Measurements from ENCODE around the gene ALG14. TPM values are rescaled to one million over a fixed set of nuclear protein-coding genes. Genes with fewer than 3 reads are reported as not detected.

ALG14 gene
- total RNA-seq, 1 donor from 2014 or later, result 5.5 TPM

DNA sequence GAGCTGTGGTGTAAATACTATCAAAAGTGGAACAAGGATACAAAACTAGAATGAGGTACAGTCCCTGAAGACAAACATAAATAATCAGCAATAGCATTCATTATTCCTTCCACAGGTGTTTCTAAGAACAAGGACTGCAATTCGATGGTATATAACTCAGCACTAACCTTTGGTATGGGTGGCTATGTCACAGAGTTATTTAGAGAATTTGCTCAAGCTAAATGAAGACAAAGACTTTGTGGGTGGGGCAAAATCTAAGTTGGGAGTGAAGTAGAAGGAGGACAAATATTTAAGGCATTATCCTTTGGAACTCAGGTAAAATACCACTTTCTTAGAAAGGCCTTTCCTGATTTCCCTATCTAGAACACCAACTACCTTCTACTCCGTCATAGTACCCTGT lies 94.3 kb downstream of the ALG14 start:
- no peak overlapping the region for H3K4me3 Mint-ChIP-seq (ENCODE audit: unreplicated experiment)
- H3K9me3 Mint-ChIP-seq (ENCODE audit: unreplicated experiment), result no peaks in the 10 kb centered on the region
- TF ChIP-seq, protein P1, sequence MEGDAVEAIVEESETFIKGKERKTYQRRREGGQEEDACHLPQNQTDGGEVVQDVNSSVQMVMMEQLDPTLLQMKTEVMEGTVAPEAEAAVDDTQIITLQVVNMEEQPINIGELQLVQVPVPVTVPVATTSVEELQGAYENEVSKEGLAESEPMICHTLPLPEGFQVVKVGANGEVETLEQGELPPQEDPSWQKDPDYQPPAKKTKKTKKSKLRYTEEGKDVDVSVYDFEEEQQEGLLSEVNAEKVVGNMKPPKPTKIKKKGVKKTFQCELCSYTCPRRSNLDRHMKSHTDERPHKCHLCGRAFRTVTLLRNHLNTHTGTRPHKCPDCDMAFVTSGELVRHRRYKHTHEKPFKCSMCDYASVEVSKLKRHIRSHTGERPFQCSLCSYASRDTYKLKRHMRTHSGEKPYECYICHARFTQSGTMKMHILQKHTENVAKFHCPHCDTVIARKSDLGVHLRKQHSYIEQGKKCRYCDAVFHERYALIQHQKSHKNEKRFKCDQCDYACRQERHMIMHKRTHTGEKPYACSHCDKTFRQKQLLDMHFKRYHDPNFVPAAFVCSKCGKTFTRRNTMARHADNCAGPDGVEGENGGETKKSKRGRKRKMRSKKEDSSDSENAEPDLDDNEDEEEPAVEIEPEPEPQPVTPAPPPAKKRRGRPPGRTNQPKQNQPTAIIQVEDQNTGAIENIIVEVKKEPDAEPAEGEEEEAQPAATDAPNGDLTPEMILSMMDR (IDR thresholded peaks at IDR 0.05), result no peak
- no peak overlapping the region for H3K27ac Mint-ChIP-seq (ENCODE audit: unreplicated experiment)
- no peaks in the 10 kb centered on the region for H3K36me3 Mint-ChIP-seq (ENCODE audit: unreplicated experiment)
- no peak for DNase-seq (ENCODE audit: extremely low spot score, unreplicated experiment)
- H3K4me1 Mint-ChIP-seq (ENCODE audit: unreplicated experiment), result peaks cover 36% of the 10 kb centered on the region
- H3K27me3 Mint-ChIP-seq (ENCODE audit: unreplicated experiment), result no peaks in the 10 kb centered on the region

DNA sequence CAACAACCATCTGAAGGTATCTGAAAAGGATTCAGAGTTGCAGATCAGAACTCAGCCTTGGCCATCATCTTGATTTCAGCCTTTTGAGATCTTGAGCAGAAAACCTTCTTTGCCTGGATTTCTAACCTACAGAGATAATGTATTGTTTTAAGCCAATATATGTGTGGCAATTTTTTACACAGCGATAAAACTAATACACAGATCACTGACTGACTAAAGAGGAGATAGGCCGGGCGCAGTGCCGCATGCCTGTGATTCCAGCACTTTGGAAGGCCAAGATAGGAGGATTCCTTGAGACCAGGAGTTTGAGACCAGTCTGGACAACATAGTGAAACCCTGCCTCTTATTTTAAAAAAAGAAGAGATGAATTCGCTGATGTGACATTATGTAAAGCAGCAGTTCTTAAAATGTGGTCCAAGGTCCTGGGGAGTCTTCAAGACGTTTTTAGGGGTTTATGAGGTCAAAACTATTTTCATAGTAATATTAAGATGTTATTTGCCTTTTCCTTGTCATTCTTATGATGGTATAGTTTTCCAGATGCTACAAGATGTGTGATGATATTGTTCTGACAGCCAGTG lies 95.7 kb downstream of the ALG14 start:
- Mint-ChIP-seq H3K4me1 (ENCODE audit: unreplicated experiment) (peaks cover 31% of the 10 kb centered on the region), H3K36me3 (ENCODE audit: unreplicated experiment) (no peaks in the 10 kb centered on the region), H3K4me3 (ENCODE audit: unreplicated experiment) (no peak overlapping the region), H3K27ac (ENCODE audit: unreplicated experiment) (no peak overlapping the region), H3K9me3 (ENCODE audit: unreplicated experiment) (no peaks in the 10 kb centered on the region), H3K27me3 (ENCODE audit: unreplicated experiment) (no peaks in the 10 kb centered on the region)
- TF ChIP-seq, protein P1 (IDR thresholded peaks at IDR 0.05), result no peak
- no peak for DNase-seq (ENCODE audit: extremely low spot score, unreplicated experiment)

GRCh38 chr1:94974824-94975223 lies 97.9 kb downstream of the ALG14 start:
- peaks cover 39% of the 10 kb centered on the region for H3K4me1 Mint-ChIP-seq (ENCODE audit: unreplicated experiment)
- TF ChIP-seq, protein P1 (IDR thresholded peaks at IDR 0.05), result no peak
- no peak overlapping the region for H3K4me3 Mint-ChIP-seq (ENCODE audit: unreplicated experiment)
- H3K27ac Mint-ChIP-seq (ENCODE audit: unreplicated experiment), result peak overlapping the region; percentile 4
- H3K9me3 Mint-ChIP-seq (ENCODE audit: unreplicated experiment), result no peaks in the 10 kb centered on the region
- no peaks in the 10 kb centered on the region for H3K27me3 Mint-ChIP-seq (ENCODE audit: unreplicated experiment)
- no peaks in the 10 kb centered on the region for H3K36me3 Mint-ChIP-seq (ENCODE audit: unreplicated experiment)
- no peak for DNase-seq (ENCODE audit: extremely low spot score, unreplicated experiment)

- Mint-ChIP-seq H3K4me3 (ENCODE audit: unreplicated experiment) (no peak overlapping the region), H3K27me3 (ENCODE audit: unreplicated experiment) (no peaks in the 10 kb centered on the region), H3K9me3 (ENCODE audit: unreplicated experiment) (no peaks in the 10 kb centered on the region), H3K36me3 (ENCODE audit: unreplicated experiment) (no peaks in the 10 kb centered on the region), H3K27ac (ENCODE audit: unreplicated experiment) (peak overlapping the region; percentile 2), H3K4me1 (ENCODE audit: unreplicated experiment) (peaks cover 39% of the 10 kb centered on the region)
- TF ChIP-seq, protein P1 (IDR thresholded peaks at IDR 0.05), result no peak
- DNase-seq (ENCODE audit: extremely low spot score, unreplicated experiment), result no peak
Measured at GRCh38 chr1:94974241-94974640, 98.5 kb downstream of the ALG14 start.

- no peak for DNase-seq (ENCODE audit: extremely low spot score, unreplicated experiment)
- Mint-ChIP-seq H3K4me1 (ENCODE audit: unreplicated experiment) (peaks cover 39% of the 10 kb centered on the region), H3K27me3 (ENCODE audit: unreplicated experiment) (no peaks in the 10 kb centered on the region), H3K4me3 (ENCODE audit: unreplicated experiment) (no peak overlapping the region), H3K36me3 (ENCODE audit: unreplicated experiment) (no peaks in the 10 kb centered on the region), H3K9me3 (ENCODE audit: unreplicated experiment) (no peaks in the 10 kb centered on the region), H3K27ac (ENCODE audit: unreplicated experiment) (no peak overlapping the region)
- TF ChIP-seq, protein P1 (IDR thresholded peaks at IDR 0.05), result no peak
Measured at GRCh38 chr1:94973309-94973922, 99.3 kb downstream of the ALG14 start.
